Panc1 (cell line): Measurements from ENCODE around the gene FAAP24.
"Not testable (repeated sequence)": the region's sequence is repeated elsewhere in the genome, so short reads cannot be mapped to it uniquely, and the experiment has no call there.

ENCODE experiments used
- TCF7L2 ChIP-seq: IDR thresholded peaks from 2 replicates; pipeline ENCODE4 v1.6.1; 2011; ENCODE audit warnings: mild to moderate bottlenecking, low read depth, low read length, inconsistent platforms
- TF ChIP-seq, protein P1 (sequence below): fragments of 450-650 bp; IDR thresholded peaks from 2 replicates; pipeline ENCODE4 v1.5.1; 2017; ENCODE audit warnings: mild to moderate bottlenecking

DNA sequence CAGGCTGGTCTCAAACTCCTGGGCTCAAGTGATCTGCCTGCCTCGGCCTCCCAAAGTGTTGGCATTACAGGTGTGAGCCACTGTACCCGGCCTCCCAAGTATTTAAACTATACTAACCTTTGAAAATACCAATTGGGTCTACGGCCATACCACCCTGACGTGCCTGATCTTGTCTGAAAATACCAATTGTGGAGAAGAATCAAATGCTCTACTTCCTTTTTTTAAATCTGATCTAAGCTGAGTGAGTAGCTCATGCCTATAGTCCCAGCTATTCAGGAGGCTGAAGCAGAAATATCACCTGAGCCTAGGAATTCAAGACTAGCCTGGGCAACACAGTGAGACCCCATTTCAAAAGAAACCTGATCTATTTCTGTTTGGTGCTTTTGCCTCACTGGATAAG is 38.8 kb downstream of the FAAP24 start:
- TF ChIP-seq, protein P1, sequence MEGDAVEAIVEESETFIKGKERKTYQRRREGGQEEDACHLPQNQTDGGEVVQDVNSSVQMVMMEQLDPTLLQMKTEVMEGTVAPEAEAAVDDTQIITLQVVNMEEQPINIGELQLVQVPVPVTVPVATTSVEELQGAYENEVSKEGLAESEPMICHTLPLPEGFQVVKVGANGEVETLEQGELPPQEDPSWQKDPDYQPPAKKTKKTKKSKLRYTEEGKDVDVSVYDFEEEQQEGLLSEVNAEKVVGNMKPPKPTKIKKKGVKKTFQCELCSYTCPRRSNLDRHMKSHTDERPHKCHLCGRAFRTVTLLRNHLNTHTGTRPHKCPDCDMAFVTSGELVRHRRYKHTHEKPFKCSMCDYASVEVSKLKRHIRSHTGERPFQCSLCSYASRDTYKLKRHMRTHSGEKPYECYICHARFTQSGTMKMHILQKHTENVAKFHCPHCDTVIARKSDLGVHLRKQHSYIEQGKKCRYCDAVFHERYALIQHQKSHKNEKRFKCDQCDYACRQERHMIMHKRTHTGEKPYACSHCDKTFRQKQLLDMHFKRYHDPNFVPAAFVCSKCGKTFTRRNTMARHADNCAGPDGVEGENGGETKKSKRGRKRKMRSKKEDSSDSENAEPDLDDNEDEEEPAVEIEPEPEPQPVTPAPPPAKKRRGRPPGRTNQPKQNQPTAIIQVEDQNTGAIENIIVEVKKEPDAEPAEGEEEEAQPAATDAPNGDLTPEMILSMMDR: not testable (repeated sequence)
- not testable (repeated sequence) for TF ChIP-seq TCF7L2
